Measurements from ENCODE around the gene RABGGTA.

Gene RABGGTA

GRCh38 chr14:24266344-24267244 lies 4.8 kb downstream of the RABGGTA start:
- no peak overlapping the region for H3K4me3 ChIP-seq (replicated peaks; ENCODE audit: low read depth, low read length)
- TF ChIP-seq, protein P1, sequence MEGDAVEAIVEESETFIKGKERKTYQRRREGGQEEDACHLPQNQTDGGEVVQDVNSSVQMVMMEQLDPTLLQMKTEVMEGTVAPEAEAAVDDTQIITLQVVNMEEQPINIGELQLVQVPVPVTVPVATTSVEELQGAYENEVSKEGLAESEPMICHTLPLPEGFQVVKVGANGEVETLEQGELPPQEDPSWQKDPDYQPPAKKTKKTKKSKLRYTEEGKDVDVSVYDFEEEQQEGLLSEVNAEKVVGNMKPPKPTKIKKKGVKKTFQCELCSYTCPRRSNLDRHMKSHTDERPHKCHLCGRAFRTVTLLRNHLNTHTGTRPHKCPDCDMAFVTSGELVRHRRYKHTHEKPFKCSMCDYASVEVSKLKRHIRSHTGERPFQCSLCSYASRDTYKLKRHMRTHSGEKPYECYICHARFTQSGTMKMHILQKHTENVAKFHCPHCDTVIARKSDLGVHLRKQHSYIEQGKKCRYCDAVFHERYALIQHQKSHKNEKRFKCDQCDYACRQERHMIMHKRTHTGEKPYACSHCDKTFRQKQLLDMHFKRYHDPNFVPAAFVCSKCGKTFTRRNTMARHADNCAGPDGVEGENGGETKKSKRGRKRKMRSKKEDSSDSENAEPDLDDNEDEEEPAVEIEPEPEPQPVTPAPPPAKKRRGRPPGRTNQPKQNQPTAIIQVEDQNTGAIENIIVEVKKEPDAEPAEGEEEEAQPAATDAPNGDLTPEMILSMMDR (IDR thresholded peaks at IDR 0.05; ENCODE audit: low read depth, low read length, missing control alignments): no peak
- DNase-seq (ENCODE audit: extremely low read depth, low read depth): no peak

DNA sequence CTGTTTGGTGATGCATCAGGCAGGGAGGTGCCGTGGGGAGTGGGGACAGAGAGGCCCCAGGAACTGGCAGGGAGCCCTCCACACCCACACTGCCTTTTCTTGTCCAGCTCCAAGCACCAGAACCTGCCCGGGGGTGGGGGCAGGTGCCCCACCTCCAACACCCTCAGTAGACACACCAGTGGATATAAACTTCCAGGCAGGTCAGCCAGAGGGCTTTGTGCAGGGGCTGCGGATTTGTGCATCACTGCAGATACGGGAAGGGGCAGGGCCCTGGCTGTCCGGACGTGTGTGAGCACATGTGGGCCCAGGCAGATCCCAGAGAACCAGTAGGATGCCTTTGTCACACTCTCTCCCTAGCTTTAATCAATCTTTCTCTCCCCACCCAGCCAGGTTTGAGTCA lies 7.1 kb downstream of the RABGGTA start:
- TF ChIP-seq, protein P1 (IDR thresholded peaks at IDR 0.05; ENCODE audit: low read depth, low read length, missing control alignments): no peak
- no peak for DNase-seq (ENCODE audit: extremely low read depth, low read depth)
- H3K4me3 ChIP-seq (replicated peaks; ENCODE audit: low read depth, low read length): no peak overlapping the region

GRCh38 chr14:24263848-24264247 lies 7.5 kb downstream of the RABGGTA start:
- TF ChIP-seq, protein P1 (IDR thresholded peaks at IDR 0.05; ENCODE audit: low read depth, low read length, missing control alignments): no peak
- no peak overlapping the region for H3K4me3 ChIP-seq (replicated peaks; ENCODE audit: low read depth, low read length)
- no peak for DNase-seq (ENCODE audit: extremely low read depth, low read depth)

DNA sequence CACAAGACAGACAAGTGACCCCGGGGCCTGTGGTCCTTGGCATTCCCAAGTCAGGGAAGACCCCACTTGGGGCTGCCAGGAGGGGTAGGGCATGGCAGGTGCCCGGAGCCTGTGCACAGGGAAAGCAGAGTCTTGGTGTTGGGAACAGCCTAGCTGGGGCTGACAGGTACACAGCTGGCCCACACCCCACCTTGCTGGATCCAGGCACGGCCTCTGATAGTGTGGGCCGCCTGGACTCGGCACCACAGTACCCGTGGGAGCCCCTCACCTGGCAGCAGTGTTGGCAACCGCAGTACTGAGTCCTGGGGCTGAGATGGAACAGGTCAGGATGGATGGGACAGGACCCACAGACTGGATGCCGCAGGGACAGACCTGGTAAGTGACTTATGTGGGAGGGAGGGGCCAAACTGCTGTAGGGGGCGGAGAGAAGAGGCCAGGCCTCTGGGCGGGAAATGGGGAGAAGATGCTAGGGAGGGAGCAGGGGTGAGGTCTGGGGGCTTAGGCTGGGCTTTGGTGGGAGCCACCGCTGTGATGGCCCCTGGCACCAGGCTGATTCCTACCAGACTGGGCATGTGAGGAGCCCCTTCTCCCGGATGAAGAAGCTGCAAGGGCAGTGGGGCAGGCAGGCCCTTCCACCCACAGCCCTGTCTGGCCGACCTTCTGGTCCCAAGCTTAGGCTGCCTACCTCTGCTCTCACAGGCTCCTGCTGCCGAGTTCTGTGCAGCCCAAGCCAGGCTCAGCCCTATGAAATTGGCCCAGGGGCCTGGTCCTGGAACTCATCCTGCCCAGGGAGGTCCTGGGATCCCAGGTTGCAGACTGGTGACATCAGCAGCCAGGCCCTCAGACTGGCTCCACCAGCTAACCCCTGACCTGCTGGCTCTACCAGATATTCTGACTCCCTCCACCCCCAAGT lies 8.3 kb downstream of the RABGGTA start, which contains the start of gene TGM1:
TGM1 (minus strand) TSS at position 357 of the 913 bp plus-strand sequence. CDS start 825 bp downstream, outside the sequence.
- TF ChIP-seq, protein P1 (IDR thresholded peaks at IDR 0.05; ENCODE audit: low read depth, low read length, missing control alignments): no peak
- no peak within 1 kb of the TSS for H3K4me3 ChIP-seq (replicated peaks; ENCODE audit: low read depth, low read length)

GRCh38 chr14:24261969-24262327 lies 9.4 kb downstream of the RABGGTA start:
- TF ChIP-seq, protein P1 (IDR thresholded peaks at IDR 0.05; ENCODE audit: low read depth, low read length, missing control alignments): no peak
- no peak for DNase-seq (ENCODE audit: extremely low read depth, low read depth)
- no peak overlapping the region for H3K4me3 ChIP-seq (replicated peaks; ENCODE audit: low read depth, low read length)

More for the DNA sequence above, 8.3 kb downstream of the RABGGTA start, which contains the start of gene TGM1:
- no peak for DNase-seq (ENCODE audit: extremely low read depth, low read depth)

DNA sequence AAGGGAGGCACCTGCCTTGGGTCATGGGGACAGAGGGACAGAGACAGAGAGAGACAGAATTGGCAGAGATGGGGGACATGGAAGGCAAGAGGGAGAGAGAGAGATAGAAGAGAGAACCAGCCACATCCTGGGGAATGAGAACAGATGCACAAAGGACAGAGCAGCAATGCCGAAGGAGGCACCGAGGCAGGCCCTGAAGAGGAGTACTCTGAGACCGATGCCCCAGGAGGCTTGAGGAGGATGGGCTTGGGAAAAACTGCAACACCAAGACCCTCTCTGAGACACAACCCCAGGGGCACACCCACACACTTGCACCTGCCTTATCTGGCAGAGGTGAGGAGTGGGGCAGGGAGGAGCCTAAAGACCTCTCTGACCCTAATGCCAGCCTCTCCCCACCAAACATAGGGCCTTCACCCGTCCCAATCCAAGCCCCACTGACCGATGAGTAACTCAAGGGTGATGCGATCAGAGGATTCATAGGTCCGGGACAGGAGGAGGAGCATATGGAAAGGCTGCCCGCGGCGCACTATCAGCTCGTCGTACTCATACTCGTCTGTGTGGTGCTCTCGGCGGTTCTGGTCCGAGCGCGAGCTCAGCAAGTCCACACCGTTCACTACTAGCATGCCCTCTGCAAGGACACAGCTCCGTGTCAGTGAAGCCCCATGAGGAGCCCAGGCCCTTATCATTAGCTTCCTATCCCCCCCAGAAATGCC lies 10.0 kb downstream of the RABGGTA start:
- H3K4me3 ChIP-seq (replicated peaks; ENCODE audit: low read depth, low read length): no peak overlapping the region
- DNase-seq (ENCODE audit: extremely low read depth, low read depth): no peak
- TF ChIP-seq, protein P1 (IDR thresholded peaks at IDR 0.05; ENCODE audit: low read depth, low read length, missing control alignments): no peak
